Measurements from ENCODE around the gene TMCO1.
"Not testable (repeated sequence)": the region's sequence is repeated elsewhere in the genome, so short reads cannot be mapped to it uniquely, and the experiment has no call there.

Gene TMCO1

DNA sequence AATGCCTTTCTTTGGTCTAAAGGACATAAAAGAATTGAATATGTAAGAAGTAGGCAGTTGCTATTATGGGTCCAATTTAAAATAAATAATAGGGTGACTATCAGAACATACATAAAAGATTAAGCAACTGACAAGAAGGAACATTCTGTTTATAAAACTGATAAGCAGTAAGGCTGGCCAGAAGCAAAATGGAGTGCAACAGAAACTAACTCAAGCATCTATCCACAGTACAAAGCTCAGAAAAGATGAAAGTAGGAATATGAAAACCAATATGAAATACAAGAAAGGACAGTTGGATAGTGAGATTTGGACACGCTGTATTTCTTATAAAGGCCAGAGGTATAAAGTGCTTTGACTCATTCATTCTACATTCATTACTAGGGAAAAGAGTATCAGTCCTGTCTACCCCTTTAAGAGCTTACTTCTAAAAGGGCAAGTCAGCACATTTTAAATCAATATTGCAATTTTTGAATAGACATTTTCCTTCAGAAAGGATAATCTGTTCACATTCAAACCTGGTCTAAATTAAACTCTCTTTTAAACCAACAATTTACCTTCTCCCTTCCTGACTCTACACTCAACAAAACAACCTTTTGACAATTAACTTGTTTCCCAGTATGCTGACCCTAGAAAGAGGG is 84.7 kb downstream of the TMCO1 start:
- DNase-seq: no peak

DNA sequence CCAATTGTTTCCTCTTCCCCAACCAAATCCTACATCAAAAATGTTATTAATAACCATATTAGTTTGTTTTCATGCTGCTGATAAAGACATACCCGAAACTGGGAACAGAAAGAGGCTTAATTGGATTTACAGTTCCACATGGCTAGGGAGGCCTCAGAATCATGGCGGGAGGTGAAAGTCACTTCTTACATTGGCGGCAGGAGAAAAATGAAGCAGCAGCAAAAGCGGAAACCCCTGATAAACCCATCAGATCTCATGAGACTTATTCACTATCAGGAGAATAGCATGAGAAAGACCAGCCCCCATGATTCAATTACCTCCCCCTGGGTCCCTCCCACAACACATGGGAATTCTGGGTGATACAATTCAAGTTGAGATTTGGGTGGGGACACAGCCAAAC is 87.9 kb downstream of the TMCO1 start:
- not testable (repeated sequence) for DNase-seq

GRCh38 chr1:165680303-165680702 is 88.4 kb downstream of the TMCO1 start:
- no peak for DNase-seq

- DNase-seq: no peak
These were observed 89.2 kb downstream of the TMCO1 start for GRCh38 chr1:165679282-165680036.

DNA sequence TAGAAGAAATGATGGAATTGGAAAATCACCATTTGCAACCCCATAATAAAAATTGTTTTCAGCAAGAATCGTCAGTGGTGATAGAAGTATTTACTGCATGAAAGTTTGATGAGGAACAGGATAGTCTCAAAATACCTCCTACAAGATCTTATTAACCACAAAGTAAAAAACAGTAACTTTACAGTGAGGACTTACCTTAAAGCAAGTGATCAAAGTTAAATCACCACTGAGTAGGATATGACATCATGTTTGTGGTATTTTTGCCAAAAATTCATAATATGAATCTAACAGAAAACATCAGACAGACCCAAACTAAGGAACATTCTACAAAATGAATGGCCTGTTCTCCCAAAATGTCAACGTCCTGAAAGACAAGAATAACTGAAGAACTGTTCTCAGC is 90.2 kb downstream of the TMCO1 start:
- no peak for DNase-seq
